Measurements from ENCODE around the gene NHLH2. TPM values are rescaled to one million over a fixed set of nuclear protein-coding genes. Genes with fewer than 3 reads are reported as not detected.

NHLH2 gene
- 0.26 TPM in 1 of 2 replicates, not detected in the other for total RNA-seq (2014; rRNA removed; shearing (Covaris generic))

DNA sequence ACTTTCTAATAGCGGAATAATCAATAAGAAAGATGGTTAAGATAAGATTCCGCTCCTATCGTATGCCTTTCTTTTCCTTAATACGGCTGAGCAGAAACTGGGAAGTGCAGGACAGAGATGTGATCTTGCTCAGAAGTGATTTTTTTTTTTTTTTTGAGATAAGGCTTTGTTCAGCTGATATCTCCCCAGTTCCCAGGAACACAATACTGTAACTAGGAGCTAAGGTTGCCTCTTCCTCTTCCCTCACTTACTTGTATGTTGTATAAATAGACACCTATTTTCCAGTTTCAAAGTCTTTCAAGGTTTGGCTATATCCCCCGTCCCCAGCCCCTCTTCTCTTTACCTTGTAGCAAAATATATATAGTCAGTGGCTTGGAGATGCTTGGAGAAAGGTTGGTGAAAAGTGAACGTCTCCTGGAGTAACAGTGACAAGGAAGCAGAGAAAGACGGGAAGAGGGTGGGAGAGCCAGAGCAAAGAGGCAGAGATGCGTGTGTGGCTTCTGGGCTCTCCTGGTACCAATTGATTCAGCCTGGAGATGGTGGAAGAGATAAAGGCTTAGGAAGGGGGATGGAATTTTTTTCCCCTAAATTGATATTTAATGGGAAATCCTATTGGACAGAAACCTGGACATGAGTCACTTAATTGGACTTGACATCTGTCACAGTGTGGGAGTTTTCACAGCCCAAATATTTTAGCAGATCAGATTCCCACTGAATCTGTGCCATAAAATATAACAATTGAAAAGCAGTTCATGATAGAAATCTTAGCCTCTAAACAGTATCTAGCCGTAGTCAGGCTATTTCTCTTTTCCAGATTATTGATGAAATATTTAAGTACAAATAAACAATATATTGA is at the start of gene NHLH2:
TSS of gene NHLH2 (minus strand) at position 522 of the 856 bp plus-strand sequence. CDS start 2,754 bp downstream, outside the sequence.

Other genes with a start within 250 kb of the NHLH2 start
- gene VANGL1, start 199.2 kb downstream of the NHLH2 start, total RNA-seq (2014; rRNA removed; shearing (Covaris generic)): 12.1 and 12.9 TPM in 2 replicates
- gene CASQ2, start 72.4 kb downstream of the NHLH2 start, total RNA-seq (2014; rRNA removed; shearing (Covaris generic)): not detected in 2 replicates
- 4.6 and 4.7 TPM in 2 replicates for gene SLC22A15, start 135.4 kb upstream of the NHLH2 start, total RNA-seq (2014; rRNA removed; shearing (Covaris generic))

Measured in A375 (cell line).